ENCODE data around the gene SASH1.

GRCh38 chr6:148309301-148309700, 33.3 kb upstream of the SASH1 start:
- no peak for TF ChIP-seq POLR2A (IDR thresholded peaks at IDR 0.05)
- TF ChIP-seq CTCF (IDR thresholded peaks at IDR 0.05) = no peak
